Measurements from ENCODE around the gene GOLGA8A.
"Not testable (repeated sequence)": the region's sequence is repeated elsewhere in the genome, so short reads cannot be mapped to it uniquely, and the experiment has no call there.

The GOLGA8A gene

DNA sequence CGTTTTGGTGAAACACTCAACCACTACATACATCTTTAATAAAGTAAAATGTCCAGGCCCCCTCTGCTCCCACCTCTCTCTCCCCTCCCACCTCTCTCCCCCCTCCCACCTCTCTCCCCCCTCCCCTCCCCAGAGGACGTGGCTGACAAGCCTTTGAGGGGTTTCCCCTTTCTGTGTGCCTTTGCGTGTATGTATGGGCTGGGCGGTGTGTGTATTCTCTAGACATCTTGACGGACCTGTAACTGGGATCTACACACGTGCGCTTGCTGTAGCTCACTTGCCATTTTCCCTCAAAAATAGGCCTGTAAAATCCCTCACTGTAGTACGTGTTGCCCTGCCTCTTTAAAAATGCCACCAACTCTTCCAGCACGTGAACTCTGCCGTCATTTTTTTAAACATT lies 28.6 kb downstream of the GOLGA8A start:
- not testable (repeated sequence) for DNase-seq (ENCODE audit: low read depth)

DNA sequence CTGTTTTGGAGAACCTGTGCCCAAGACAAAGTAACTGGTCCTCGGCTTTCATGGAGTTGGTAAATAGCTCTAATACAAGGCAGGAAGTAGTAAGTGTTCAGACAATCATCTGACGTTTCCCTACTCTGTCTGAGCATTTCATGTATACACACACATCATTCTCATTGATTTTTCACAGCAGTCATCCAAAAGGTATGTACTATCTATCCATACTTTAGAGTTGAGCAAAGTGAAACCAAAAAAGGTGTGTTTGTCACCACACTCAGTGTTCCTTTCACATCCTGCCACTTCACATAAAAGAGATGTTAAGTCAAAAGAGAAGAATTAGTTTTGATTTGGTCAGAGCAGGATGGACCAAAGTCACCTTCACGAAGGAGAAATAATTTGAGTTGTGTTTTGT lies 33.7 kb downstream of the GOLGA8A start:
- DNase-seq (ENCODE audit: low read depth) = not testable (repeated sequence)

DNA sequence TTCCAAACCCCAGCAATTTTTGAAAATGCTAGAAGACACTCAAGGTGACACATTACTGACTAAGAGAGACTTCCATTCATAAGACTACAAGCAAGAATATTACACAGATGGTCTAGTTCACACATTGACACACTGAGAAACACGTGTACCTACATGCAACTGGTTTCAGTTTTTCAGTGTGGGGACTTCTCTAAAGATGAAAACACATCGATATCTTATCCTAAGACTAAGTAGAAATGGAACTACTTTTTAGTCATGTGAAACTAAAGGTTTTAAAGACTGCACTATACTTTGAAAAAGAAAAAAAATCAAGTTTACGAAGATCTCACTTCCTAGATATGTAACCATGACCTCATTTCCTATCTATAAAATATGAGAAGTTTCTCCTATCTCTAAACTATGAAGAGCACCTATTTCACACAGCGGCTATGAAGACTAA lies 34.4 kb downstream of the GOLGA8A start:
- not testable (repeated sequence) for DNase-seq (ENCODE audit: low read depth)

DNA sequence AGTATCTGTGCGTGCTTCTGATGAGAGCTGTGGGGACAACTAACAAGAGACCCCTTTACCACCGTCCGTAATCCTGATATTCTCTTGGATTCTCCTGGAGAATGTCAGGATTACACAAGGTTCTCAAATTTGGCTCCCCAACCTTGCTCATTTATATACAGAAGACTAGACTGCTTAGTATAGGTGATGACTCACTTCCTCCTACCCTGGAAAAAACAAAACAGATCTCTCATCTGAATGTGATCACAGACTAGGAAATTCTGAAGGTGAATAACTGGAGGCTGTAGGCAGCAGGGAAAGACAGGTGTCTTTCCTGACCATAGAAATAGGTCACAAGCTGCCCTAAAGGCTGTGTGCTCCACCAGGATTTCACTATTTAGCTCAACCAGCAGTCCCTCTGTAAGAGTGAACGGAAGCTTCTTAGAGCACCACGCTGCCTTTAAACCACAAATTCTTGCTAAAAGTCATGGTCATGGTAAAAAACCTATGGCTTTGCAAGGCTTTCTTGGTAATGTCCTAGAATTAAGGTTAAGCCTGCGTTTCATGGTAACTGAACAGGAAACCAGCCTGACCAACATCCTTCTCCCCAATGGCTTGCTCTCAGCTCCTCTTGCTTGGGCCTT lies 39.9 kb downstream of the GOLGA8A start:
- not testable (repeated sequence) for DNase-seq (ENCODE audit: low read depth)

DNA sequence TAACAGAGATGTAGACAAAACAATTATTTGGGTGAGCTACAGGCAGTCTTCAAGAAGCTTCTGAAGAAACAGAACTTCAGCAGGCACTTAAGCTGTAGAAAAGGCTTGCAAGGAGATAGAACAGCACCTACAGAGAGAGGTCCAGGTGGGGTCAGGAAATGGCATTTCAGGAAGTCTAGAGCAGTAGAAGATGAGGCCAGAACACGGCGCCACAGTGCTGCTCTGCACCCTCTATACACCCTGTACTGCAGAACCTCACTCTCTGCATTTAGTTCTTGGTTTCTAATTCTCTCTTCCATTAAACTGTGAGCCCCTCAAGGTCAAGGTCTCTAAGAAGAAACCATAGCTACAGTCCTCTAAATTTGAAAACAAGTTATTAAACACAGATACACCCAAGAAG lies 44.6 kb downstream of the GOLGA8A start:
- not testable (repeated sequence) for DNase-seq (ENCODE audit: low read depth)

DNA sequence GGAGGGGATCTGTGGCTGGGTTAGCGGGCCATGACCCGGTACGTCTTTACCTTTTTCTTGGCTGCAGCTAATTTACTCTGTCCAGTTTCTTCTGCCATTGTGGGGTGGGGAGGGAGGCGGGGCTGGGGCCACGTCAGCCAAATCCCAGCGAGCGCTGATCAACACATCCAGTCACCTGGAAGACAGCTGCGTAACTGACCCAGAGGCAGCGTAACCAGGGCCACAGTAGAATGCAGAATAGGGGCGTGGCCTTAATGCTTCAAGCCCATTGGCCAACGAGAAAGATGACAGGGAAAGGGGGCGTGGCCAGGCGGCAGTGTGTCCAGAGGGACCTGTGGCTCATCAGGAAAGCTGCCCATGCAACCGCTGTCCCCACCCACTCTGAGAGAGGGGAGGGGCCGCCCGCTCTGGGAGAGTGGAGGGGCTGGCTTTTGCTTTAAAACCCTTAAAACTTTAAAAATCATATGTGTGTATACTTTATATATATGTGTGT lies 48.0 kb downstream of the GOLGA8A start:
- not testable (repeated sequence) for DNase-seq (ENCODE audit: low read depth)
